Loucy (cell line): Measurements from ENCODE around the gene TRAPPC3L.

Experiments used
- H2AFZ ChIP-seq: fragments of 200-600 bp; sonication (generic); 2 replicates; pipeline ENCODE4 v1.6.0; 2016; ENCODE audit warnings: antibody characterized with exemption, mild to moderate bottlenecking, low read length, moderate library complexity
- H3F3A ChIP-seq: fragments of 200-600 bp; 2 replicates; pipeline ENCODE4 v1.6.0; 2016; ENCODE audit warnings: antibody characterized with exemption, low read depth, mild to moderate bottlenecking
- H3K27me3 ChIP-seq: fragments of 200-600 bp; sonication (generic); 2 replicates; pipeline ENCODE4 v1.6.1; 2014; ENCODE audit warnings: low read length, mild to moderate bottlenecking; ENCODE audit not compliant: insufficient read depth, poor library complexity, severe bottlenecking
- H3K36me3 ChIP-seq: fragments of 200-600 bp; sonication (generic); 2 replicates; pipeline ENCODE4 v1.6.1; 2016; ENCODE audit warnings: low read length; ENCODE audit not compliant: insufficient read depth
- H3K4me1 ChIP-seq: fragments of 200-600 bp; sonication (generic); 2 replicates; pipeline ENCODE4 v1.5.1; 2014; ENCODE audit warnings: low read length, mild to moderate bottlenecking; ENCODE audit not compliant: insufficient read depth, poor library complexity, severe bottlenecking
- H3K4me2 ChIP-seq: fragments of 200-600 bp; sonication (generic); 2 replicates; pipeline ENCODE4 v1.6.0; 2014; ENCODE audit warnings: antibody characterized with exemption, low read length, low read depth, mild to moderate bottlenecking; ENCODE audit not compliant: poor library complexity, severe bottlenecking
- H3K4me3 ChIP-seq: fragments of 200-600 bp; sonication (generic); 2 replicates; pipeline ENCODE4 v1.5.1; 2014; ENCODE audit warnings: low read length, mild to moderate bottlenecking, mixed read lengths; ENCODE audit not compliant: poor library complexity, severe bottlenecking
- H3K79me2 ChIP-seq: fragments of 200-600 bp; sonication (generic); 2 replicates; pipeline ENCODE4 v1.6.1; 2014; ENCODE audit warnings: low read length; ENCODE audit not compliant: insufficient read depth
- H3K9ac ChIP-seq: fragments of 200-600 bp; sonication (generic); 2 replicates; pipeline ENCODE4 v1.6.0; 2014; ENCODE audit warnings: mild to moderate bottlenecking, low read depth, low read length, moderate library complexity; ENCODE audit not compliant: poor library complexity, severe bottlenecking
- H3K9me2 ChIP-seq: fragments of 200-600 bp; sonication (generic); replicated peaks from 2 replicates; pipeline ENCODE4 v1.6.1; 2016; ENCODE audit warnings: low read depth, low read length, mixed read lengths
- H3K9me3 ChIP-seq: fragments of 200-600 bp; sonication (generic); 2 replicates; pipeline ENCODE4 v1.6.1; 2014; ENCODE audit warnings: mild to moderate bottlenecking, antibody characterized with exemption, low read length, low read depth; ENCODE audit not compliant: insufficient read depth
- H4K20me1 ChIP-seq: fragments of 200-600 bp; sonication (generic); 2 replicates; pipeline ENCODE4 v1.6.0; 2014; ENCODE audit warnings: antibody characterized with exemption, low read length, mild to moderate bottlenecking; ENCODE audit not compliant: insufficient read depth, poor library complexity, severe bottlenecking
- CTCF ChIP-seq: fragments of 200-600 bp; sonication (generic); conservative IDR thresholded peaks from 2 replicates; pipeline ENCODE4 v1.5.1; 2014; ENCODE audit warnings: mild to moderate bottlenecking, antibody characterized with exemption, low read length
- EZH2phosphoT487 ChIP-seq: fragments of 200-600 bp; IDR thresholded peaks from 2 replicates; pipeline ENCODE4 v1.6.1; 2018; ENCODE audit warnings: antibody characterized with exemption, mild to moderate bottlenecking, moderate library complexity, borderline replicate concordance

Gene TRAPPC3L

GRCh38 chr6:116452531-116452930, 93.0 kb downstream of the TRAPPC3L start:
- Histone ChIP-seq H3K27me3 (no peaks in the 10 kb centered on the region), H2AFZ (no peak overlapping the region), H4K20me1 (no peaks in the 10 kb centered on the region), H3K9me2 (no peaks in the 10 kb centered on the region), H3K4me2 (no peak overlapping the region), H3K79me2 (no peaks in the 10 kb centered on the region), H3K4me1 (peaks cover 12% of the 10 kb centered on the region), H3K4me3 (no peak overlapping the region), H3K36me3 (no peaks in the 10 kb centered on the region), H3K9ac (no peak overlapping the region), H3K9me3 (no peaks in the 10 kb centered on the region), H3F3A (no peaks in the 10 kb centered on the region)
- no peak for TF ChIP-seq CTCF
- TF ChIP-seq EZH2phosphoT487, result no peak

- no peaks in the 10 kb centered on the region for H3K36me3 ChIP-seq
- peaks cover 17% of the 10 kb centered on the region for H3K4me1 ChIP-seq
- no peak overlapping the region for H3K9ac ChIP-seq
- no peak overlapping the region for H3K4me2 ChIP-seq
- H3K4me3 ChIP-seq, result no peak overlapping the region
- H3K9me2 ChIP-seq, result no peaks in the 10 kb centered on the region
- no peaks in the 10 kb centered on the region for H3F3A ChIP-seq
- H3K9me3 ChIP-seq, result no peaks in the 10 kb centered on the region
- H2AFZ ChIP-seq, result no peak overlapping the region
- no peaks in the 10 kb centered on the region for H4K20me1 ChIP-seq
- no peaks in the 10 kb centered on the region for H3K27me3 ChIP-seq
- H3K79me2 ChIP-seq, result no peaks in the 10 kb centered on the region
- no peak for TF ChIP-seq CTCF
- no peak for TF ChIP-seq EZH2phosphoT487
Measured at GRCh38 chr6:116451916-116452315, 93.6 kb downstream of the TRAPPC3L start.

GRCh38 chr6:116450769-116451740, 94.4 kb downstream of the TRAPPC3L start:
- H3K9me2 ChIP-seq, result no peaks in the 10 kb centered on the region
- H3K4me1 ChIP-seq, result peaks cover 23% of the 10 kb centered on the region
- H4K20me1 ChIP-seq, result no peaks in the 10 kb centered on the region
- H3K9me3 ChIP-seq, result no peaks in the 10 kb centered on the region
- no peaks in the 10 kb centered on the region for H3K36me3 ChIP-seq
- H2AFZ ChIP-seq, result peak overlapping the region; percentile 53
- H3K4me2 ChIP-seq, result no peak overlapping the region
- H3F3A ChIP-seq, result no peaks in the 10 kb centered on the region
- no peak overlapping the region for H3K9ac ChIP-seq
- H3K4me3 ChIP-seq, result no peak overlapping the region
- H3K79me2 ChIP-seq, result no peaks in the 10 kb centered on the region
- TF ChIP-seq EZH2phosphoT487 (no peak), CTCF (no peak)
- no peaks in the 10 kb centered on the region for H3K27me3 ChIP-seq
